Suppressor macrophage treated with lipopolysaccharide for 4 hours (primary cell): Measurements from ENCODE around the gene RASA2.

Experiments used
- DNase-seq: peaks from one replicate; pipeline ENCODE4 v3.0.0-alpha.2; 2020

Gene RASA2, protein sequence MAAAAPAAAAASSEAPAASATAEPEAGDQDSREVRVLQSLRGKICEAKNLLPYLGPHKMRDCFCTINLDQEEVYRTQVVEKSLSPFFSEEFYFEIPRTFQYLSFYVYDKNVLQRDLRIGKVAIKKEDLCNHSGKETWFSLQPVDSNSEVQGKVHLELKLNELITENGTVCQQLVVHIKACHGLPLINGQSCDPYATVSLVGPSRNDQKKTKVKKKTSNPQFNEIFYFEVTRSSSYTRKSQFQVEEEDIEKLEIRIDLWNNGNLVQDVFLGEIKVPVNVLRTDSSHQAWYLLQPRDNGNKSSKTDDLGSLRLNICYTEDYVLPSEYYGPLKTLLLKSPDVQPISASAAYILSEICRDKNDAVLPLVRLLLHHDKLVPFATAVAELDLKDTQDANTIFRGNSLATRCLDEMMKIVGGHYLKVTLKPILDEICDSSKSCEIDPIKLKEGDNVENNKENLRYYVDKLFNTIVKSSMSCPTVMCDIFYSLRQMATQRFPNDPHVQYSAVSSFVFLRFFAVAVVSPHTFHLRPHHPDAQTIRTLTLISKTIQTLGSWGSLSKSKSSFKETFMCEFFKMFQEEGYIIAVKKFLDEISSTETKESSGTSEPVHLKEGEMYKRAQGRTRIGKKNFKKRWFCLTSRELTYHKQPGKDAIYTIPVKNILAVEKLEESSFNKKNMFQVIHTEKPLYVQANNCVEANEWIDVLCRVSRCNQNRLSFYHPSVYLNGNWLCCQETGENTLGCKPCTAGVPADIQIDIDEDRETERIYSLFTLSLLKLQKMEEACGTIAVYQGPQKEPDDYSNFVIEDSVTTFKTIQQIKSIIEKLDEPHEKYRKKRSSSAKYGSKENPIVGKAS

DNA sequence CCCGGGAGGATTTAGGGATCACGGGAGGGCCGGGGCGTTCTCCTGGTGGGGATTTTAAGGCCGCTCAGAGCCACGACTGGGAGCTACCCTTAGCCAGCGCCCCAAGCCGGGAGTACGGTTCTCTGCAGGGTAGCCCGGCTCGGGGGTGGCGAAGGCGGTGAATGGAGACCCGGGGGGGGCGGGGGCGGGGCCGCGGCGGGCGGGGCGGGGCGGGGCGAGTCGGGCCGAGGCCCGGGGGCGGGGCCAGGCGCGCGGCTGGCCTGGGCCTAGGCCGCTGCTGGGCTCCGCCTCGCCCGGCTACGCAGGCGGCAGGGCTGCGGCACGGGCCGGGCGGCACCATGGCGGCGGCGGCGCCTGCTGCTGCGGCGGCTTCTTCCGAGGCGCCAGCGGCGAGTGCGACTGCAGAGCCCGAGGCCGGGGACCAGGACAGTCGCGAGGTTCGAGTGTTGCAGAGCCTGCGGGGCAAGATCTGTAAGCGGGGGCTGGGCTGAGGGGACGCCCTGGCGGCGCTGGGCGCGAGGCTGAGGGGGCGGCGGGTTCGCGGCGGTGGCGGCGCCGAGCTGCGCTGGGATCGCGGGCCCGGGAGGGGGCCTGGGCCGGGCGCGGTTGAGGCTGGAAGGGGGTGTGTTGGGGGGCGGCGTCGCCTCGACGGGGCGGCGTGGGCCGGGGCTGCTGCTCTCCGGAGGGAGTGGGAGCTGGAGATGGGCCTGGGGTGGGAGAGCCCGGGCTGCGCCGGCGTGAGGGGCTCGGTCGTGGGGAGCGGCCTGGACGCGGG lies at the start of gene RASA2:
TSS of gene RASA2 (plus strand) at position 282 of the 775 bp plus-strand sequence. CDS start at position 339, 57 bp downstream.
- DNase-seq = peak; percentile 83

DNA sequence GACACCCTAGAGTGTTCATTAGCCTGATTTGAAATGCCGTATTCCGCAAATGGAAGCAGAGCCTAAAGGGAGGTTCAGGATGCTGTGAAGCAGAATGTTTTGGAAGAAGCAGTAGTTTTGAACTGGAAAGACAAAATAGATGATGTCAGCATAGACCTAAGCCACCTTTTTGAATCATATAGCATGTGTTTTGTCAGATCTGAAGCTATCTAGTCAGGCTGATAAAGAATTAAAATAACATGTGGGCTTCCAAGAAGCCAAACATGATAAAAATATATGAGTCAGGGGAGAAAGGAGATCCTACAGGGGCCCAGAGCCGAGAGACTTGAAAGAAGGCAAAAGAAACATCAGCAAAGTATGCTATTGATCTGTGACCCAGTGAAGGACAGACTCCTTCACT lies 47.2 kb upstream of the RASA2 start:
- no peak for DNase-seq

DNA sequence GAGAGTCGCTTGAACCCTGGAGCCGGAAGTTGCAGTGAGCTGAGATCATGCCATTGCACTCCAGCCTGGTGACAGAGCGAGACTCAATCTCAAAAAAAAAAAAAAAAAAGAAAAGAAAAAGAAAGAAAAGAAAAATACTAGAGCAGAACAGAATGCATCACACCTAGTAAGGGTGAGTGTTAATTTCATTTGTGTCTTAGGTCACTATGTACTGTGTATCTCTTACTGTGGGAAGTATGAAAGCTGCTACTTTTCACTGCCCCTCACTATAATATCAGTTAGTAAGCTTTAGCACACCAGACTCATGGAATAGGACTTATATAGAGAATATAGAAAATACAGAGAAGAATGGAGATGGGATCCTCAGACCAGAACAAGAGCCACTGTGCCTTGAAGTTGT lies 45.9 kb upstream of the RASA2 start:
- DNase-seq = no peak

DNA sequence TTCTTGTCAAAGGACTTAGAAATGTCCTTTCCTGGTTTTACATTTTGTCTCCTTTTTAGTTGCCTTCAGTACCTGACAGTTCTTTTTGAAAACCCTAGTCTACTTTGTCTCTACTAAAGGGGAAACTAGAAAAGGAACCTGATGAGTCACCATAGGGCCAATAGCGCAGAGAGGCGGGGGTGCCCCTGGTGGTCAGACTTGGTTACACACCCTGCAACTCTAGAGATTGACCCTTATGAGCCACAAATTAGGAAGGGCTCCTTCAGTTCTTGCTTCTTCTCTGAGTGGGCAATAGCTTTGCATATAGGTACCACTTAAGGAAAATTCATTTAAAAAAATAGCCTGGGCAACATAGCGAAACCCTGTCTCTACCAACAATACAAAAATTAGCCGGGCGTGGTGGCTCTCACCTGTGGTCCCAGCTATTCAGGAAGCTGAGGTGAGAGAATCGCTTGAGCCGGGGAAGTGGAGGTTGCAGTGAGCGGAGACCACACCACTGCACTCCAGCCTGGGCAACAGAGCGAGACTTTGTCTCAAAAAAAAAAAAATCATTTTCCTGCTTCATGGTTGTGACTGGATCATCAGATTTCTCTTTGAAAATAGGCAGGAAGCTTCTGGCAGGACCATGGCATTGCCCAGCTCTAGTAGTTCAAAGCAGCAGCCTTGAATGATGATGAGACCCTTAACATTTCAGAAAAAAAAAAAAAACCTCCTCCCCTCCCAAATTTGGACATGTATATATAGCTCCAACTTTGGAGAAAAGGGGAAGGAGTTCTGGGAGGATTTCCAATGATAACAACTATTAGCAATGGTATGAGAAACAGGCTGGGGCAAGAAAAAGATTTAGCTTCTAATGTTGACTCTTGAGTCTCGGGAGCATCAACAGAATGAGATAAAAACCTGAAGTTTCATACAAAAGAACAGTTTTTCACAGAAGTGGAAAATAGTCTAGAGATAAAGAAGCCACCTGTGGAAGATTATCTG lies 45.2 kb upstream of the RASA2 start:
- peak; percentile 91 for DNase-seq

DNA sequence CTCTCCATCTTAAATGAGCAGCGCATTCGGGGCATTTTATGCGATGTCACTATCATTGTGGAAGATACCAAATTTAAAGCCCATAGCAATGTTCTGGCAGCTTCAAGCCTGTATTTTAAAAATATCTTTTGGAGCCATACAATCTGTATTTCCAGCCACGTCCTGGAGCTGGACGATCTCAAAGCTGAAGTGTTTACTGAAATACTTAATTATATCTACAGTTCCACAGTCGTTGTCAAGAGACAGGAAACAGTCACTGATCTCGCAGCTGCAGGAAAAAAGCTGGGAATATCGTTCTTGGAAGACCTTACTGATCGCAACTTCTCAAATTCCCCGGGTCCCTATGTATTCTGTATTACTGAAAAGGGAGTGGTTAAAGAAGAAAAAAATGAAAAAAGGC lies 44.4 kb upstream of the RASA2 start:
- DNase-seq = no peak

DNA sequence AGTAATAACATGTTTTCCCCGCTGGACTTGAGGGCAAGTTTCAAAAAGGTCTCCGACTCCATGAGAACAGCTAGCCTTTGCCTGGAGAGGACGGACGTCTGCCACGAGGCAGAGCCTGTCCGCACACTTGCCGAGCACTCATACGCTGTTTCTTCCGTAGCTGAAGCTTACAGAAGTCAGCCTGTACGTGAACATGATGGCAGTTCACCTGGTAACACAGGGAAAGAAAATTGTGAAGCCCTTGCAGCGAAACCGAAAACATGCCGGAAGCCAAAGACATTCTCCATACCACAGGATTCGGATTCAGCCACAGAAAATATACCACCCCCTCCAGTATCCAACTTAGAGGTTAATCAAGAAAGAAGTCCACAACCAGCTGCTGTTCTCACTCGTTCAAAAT lies 43.9 kb upstream of the RASA2 start:
- no peak for DNase-seq

DNA sequence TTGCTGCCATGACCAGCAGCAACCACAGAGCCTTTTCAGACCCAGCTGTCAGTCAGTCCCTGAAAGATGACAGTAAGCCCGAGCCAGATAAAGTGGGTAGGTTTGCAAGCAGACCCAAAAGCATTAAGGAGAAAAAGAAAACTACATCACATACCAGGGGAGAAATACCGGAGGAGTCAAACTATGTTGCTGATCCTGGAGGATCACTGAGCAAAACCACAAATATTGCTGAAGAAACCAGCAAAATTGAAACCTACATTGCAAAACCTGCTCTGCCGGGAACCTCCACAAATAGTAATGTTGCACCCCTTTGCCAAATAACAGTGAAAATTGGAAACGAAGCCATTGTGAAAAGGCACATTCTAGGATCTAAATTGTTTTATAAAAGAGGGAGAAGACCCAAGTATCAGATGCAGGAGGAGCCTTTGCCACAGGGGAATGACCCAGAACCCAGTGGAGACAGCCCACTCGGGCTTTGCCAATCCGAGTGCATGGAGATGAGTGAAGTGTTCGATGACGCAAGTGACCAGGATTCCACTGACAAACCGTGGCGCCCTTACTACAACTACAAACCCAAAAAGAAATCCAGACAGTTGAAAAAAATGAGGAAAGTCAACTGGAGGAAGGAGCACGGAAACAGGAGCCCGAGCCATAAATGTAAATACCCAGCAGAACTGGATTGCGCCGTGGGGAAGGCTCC lies 42.1 kb upstream of the RASA2 start:
- no peak for DNase-seq

DNA sequence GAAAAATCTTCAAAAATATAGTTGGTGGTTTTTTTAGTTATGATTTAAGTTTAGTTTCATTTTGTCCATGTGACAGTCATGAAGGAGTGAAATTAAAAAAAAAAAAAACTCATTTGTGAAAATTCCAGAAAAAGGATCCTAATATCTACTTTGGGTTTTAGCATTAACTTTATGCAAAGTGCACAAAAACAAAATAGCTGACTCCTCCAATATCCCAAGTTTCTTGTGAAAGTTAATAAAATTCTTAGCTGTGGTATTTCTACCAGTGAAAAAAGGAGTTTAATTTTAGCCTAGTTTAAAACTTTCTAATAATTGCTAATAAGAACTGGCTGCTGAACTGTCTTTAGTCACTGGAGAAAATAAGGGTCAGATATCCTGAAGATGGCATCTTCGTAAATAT lies 40.8 kb upstream of the RASA2 start:
- no peak for DNase-seq

DNA sequence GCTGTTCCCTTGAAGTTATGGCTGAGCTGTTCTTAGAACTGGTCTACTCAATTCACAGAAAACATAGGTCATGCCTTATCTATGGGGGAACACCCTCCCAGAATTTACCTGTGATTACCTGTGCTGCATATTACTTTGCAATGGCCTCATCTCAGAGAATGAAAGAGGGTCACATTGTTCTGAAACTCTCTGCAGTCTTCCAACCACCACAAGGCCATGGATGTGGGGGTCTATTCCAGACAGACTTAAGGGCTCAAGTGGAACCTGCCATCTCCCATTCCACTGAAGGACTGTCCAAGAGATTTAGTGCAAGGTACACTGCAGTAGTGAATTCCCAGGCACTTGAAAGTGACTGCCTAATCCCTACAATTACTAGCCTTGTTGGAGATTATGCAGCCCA lies 40.1 kb upstream of the RASA2 start:
- no peak for DNase-seq

DNA sequence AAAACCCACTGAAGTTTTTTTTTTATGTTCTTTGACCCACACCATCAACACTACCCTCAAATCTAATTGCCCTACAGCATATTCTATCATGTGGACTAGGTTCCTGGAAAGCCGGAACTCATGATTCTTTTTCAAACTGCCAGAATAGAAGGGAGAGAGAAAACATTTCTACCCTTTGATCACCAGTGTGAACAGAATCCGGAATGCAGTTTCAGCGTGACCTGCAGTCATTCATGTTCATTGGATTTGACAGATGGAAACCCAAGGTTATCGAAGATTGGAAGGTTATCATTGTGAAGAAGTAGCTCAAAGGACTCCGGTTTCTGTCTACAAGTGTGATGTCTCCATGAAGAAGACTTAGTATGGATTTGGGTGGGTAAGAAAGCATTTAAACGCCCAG lies 39.4 kb upstream of the RASA2 start:
- no peak for DNase-seq

DNA sequence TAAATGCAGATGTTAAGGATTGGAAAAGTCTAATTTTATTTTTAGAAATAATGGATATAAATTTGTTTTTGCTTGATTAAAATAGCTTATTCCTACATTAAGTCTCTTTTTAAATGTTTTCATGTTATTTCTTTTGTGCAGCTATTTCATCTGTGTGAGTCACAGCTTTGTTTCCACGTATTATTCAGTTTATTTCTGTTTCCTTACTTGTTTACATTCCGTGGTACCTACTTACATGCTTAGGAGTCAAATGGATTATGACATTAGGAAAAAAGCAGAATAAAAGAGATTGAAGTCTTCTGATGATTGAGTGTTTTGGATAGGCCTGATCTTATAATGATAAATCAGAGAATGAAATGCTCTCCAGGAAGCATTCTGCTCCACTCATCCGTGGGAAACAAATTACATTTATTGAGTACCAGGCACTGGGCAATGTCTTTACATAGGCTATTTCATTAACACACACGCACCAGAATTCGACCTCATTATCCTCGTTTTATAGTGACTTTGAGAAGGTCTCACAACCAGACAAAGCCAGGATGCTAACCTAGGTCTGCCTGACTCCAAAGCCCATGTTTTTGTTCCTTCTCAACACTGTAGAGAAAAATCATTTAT lies 38.1 kb upstream of the RASA2 start:
- DNase-seq = no peak

DNA sequence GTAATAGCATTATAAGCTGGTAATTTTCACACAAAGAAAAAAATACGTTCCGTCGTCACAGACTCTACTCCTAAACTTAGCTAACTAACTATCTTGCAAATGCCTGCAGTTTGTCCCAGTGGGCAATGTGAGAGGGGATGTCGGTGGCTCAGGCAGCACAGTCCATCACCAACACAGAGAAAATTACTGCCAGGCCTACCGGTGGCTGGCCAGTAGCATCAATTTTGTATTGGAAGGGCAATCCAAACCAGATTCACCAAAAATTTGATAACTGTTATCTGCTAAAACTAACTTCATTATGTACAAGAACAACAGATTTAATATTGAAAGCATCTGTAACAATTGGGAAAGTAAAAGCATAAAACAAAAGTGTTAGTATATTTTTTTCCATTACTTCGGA lies 37.4 kb upstream of the RASA2 start:
- no peak for DNase-seq

DNA sequence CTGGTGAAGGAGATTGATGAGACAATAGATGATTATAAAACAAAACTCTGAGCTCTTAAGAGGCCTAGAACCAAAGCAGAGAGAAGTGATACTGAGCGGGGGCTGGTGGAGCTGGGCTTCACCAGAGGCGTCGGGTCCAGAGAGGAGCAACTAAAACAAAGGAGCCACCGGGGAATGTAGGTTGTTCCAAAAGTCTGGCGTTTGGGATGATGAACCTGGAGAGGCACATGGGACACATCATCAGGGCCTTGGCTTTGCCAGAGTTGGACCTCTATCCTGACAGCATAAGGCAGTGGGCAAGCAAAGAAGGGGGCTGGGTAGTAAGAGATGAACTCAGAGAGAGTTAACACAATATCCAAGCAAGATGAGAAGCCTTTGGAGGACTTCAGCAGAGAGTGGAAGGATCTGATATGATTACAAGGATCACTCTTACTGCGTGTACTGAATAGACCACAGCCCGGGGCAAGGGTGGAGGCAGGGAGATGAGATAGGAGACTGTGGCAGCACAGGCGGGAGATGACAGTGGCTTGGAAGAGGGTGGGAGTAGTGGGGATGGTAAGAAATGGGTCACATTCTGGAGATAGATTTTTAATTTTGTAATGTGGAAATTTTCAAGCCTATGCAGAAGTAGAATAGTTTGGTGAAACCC lies 36.0 kb upstream of the RASA2 start:
- no peak for DNase-seq

DNA sequence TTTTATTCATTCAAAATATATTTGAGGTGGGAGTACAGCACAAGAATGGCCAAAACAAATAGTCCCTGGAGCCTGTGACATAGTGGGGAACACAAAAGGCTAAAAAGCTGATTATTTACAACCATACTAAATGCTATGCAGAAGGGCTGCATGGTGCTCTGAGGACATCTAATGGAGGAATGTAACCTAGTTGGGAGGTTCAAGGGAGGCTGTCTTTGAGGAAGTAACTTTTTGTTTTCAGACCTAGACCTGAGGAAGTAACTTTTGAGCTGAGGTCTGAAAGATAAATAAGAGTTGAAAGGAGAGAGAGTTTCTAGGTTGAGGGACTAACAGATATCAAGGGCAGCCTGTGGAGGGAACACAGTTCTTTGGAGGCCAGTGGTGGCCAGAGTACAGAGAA lies 34.8 kb upstream of the RASA2 start:
- DNase-seq = peak; percentile 76

DNA sequence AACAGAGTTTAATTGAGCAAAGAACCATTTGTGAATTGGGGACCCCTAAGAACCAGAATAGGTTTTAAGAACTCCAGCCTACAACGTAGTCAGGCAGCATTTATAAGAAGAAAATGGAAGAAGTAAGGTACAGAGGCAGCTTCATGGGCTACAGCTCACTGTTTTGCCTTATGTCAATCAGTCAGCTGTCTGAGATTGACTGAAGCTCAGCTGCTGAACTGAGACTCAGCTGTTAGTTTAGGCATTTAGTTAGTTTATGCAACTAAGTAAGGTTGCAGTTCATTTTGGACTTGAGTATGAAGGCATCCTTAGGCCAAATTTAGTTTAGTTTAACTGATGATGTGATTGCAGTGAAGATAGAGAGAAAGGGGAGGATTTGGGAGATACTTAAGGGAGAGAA lies 34.1 kb upstream of the RASA2 start:
- no peak for DNase-seq

DNA sequence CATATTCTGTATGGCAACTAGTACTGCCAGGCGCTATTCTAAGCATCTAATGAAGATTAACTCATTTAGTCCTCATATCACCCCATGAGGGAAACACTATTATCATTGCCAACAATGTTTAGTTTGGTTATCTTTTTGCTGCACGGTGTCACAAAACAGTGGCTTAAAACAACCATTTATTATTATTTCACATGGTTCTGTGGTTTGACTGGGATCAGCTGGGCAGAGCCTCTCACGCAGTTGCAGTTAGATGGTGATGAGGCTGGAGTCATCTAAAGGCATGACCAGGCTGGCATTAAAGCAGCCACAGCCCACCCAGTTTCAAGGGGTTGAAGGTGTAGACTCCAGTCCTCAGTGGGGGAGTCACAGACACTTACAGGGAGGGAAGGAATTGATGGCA lies 32.8 kb upstream of the RASA2 start:
- no peak for DNase-seq

DNA sequence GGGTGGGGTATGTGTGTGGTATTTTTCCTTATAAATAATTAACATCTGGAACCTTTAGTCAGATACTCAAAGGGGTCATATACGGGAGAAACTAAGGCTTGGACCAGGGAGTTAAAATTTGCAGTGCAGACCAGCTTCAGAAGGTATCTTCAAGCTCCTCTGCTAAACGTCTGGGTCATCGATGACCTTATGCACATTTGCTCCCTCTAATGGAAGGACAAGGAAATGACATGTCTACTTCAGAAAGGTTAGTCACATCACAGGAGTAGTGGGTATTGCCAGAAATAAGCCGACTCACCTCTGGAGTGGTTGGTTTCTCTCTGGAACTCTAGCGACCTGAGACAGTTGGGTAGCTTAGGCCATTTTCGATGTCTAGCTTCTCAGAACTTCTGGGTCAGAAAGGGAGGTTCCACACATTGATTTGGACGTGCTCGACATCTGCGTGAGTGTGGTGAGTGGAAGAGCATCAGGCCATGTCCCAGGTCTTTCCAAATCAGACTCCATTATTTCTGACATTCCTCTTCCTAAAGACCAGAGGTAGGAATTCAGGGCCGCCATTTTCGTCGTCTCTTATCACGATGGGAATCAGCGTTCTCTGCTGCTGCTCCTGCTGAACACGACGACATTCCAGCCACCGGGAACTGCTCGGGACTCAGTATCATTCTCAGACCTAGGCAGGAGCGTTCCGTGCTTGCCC lies 31.8 kb upstream of the RASA2 start:
- DNase-seq = peak; percentile 78

DNA sequence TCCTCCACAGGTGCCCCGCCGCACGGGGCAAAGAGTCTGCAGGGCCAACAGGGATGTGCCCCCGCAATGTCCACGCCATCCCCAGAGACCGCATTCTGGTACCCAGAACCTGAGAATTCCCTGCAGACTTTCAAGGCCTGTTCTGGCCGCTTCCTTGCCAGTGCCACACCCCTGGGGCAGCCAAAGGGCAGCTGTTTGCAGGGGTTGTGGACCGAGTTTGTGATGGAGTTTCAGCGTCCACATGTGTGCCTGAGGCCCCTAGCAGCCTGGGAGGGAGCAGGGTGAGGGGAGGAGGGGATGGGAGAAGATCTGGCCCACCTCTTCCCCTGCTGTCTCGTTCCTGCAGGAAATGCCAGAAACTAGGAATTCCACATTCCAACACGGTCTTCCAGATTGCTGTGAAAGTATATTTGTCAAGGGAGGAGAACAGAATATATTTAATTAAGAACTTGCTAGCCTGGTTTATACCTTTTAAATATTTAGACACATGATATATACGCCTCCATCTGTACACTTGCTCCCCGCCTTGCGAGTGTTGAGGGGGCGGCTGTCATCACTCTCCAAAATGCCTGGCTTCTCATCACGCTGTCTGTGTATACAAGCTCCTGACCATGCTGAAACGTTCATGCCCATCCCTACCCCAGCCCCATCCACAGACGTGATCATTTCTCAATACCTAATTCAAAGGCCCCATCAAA lies 31.1 kb upstream of the RASA2 start:
- DNase-seq = no peak

DNA sequence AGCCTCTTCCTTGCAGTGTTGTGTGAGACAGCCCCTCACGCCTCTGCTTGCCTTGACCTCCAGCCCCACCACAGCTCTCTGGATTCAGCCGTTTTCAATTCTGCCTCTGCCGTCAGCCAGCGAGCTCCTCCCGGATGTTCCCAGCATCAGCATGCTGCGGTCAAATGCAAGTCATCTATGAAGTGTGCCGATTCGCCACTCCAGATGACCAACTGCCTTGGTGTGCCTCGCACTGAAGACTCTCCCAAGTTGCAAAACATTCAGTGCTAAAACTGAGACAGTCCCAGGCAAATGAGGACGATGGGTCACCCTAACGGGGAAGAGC lies 30.6 kb upstream of the RASA2 start:
- no peak for DNase-seq
